Measurements from ENCODE around the gene RARB. TPM values are rescaled to one million over a fixed set of nuclear protein-coding genes. Genes with fewer than 3 reads are reported as not detected.

The RARB gene
- polyA plus RNA-seq (ENCODE audit: insufficient read length in 4 of 4) = 100 to 1,000 TPM in 1 of 4 donors, 10 to 100 TPM in 3; 43.7 to 136 (median 60.3) TPM

- peak; percentile 94 to 97 (median 96) for DNase-seq (ENCODE audit: low read depth in 4 of 4, low spot score in 3 of 4)
Measured at GRCh38 chr3:25427942-25428788, at the start of gene RARB. Gene RARB, plus strand, starts transcription at chr3:25428263. Its CDS starts 469 bp downstream, at chr3:25428732.

GRCh38 chr3:25378786-25379311 lies 49.2 kb upstream of the RARB start:
- DNase-seq (ENCODE audit: low read depth in 4 of 4, low spot score in 3 of 4) = no peak

GRCh38 chr3:25380222-25380739 lies 47.8 kb upstream of the RARB start:
- DNase-seq (ENCODE audit: low read depth in 4 of 4, low spot score in 3 of 4) = peak; percentile 20 to 45 (median 32)

GRCh38 chr3:25381083-25381482 lies 47.0 kb upstream of the RARB start:
- DNase-seq (ENCODE audit: low read depth in 4 of 4, low spot score in 3 of 4) = no peak

- DNase-seq (ENCODE audit: low read depth in 4 of 4, low spot score in 3 of 4) = no peak
Measured at GRCh38 chr3:25384471-25384870, 43.6 kb upstream of the RARB start.

- no peak for DNase-seq (ENCODE audit: low read depth in 4 of 4, low spot score in 3 of 4)
Measured at GRCh38 chr3:25385807-25386460, 42.1 kb upstream of the RARB start.

- no peak for DNase-seq (ENCODE audit: low read depth in 4 of 4, low spot score in 3 of 4)
Measured at GRCh38 chr3:25386686-25387255, 41.3 kb upstream of the RARB start.

GRCh38 chr3:25390605-25391004 lies 37.5 kb upstream of the RARB start:
- DNase-seq (ENCODE audit: low read depth in 4 of 4, low spot score in 3 of 4) = no peak

- no peak for DNase-seq (ENCODE audit: low read depth in 4 of 4, low spot score in 3 of 4)
Measured at GRCh38 chr3:25396251-25396650, 31.8 kb upstream of the RARB start.

- DNase-seq (ENCODE audit: low read depth in 4 of 4, low spot score in 3 of 4) = no peak
Measured at GRCh38 chr3:25396686-25397085, 31.4 kb upstream of the RARB start.

- DNase-seq (ENCODE audit: low read depth in 4 of 4, low spot score in 3 of 4) = no peak
Measured at GRCh38 chr3:25397150-25397549, 30.9 kb upstream of the RARB start.

- DNase-seq (ENCODE audit: low read depth in 4 of 4, low spot score in 3 of 4) = no peak
Measured at GRCh38 chr3:25400587-25400986, 27.5 kb upstream of the RARB start.

- no peak for DNase-seq (ENCODE audit: low read depth in 4 of 4, low spot score in 3 of 4)
Measured at GRCh38 chr3:25403968-25404367, 24.1 kb upstream of the RARB start.

- no peak for DNase-seq (ENCODE audit: low read depth in 4 of 4, low spot score in 3 of 4)
Measured at GRCh38 chr3:25404569-25404968, 23.5 kb upstream of the RARB start.

GRCh38 chr3:25405335-25405734 lies 22.7 kb upstream of the RARB start:
- no peak for DNase-seq (ENCODE audit: low read depth in 4 of 4, low spot score in 3 of 4)

GRCh38 chr3:25410703-25411102 lies 17.4 kb upstream of the RARB start:
- DNase-seq (ENCODE audit: low read depth in 4 of 4, low spot score in 3 of 4) = no peak

GRCh38 chr3:25412269-25412668 lies 15.8 kb upstream of the RARB start:
- DNase-seq (ENCODE audit: low read depth in 4 of 4, low spot score in 3 of 4) = no peak

GRCh38 chr3:25416176-25416575 lies 11.9 kb upstream of the RARB start:
- no peak for DNase-seq (ENCODE audit: low read depth in 4 of 4, low spot score in 3 of 4)

GRCh38 chr3:25418596-25418995 lies 9.5 kb upstream of the RARB start:
- DNase-seq (ENCODE audit: low read depth in 4 of 4, low spot score in 3 of 4) = no peak

GRCh38 chr3:25419251-25419650 lies 8.8 kb upstream of the RARB start:
- DNase-seq (ENCODE audit: low read depth in 4 of 4, low spot score in 3 of 4) = no peak

GRCh38 chr3:25420147-25420546 lies 7.9 kb upstream of the RARB start:
- no peak for DNase-seq (ENCODE audit: low read depth in 4 of 4, low spot score in 3 of 4)
